Measurements from ENCODE around the gene SMCHD1. TPM values are rescaled to one million over a fixed set of nuclear protein-coding genes. Genes with fewer than 3 reads are reported as not detected.
"Not testable (repeated sequence)": the region's sequence is repeated elsewhere in the genome, so short reads cannot be mapped to it uniquely, and the experiment has no call there.

SMCHD1 gene
- total RNA-seq, 1 experiment from 2014 or later, result 31.6 TPM

DNA sequence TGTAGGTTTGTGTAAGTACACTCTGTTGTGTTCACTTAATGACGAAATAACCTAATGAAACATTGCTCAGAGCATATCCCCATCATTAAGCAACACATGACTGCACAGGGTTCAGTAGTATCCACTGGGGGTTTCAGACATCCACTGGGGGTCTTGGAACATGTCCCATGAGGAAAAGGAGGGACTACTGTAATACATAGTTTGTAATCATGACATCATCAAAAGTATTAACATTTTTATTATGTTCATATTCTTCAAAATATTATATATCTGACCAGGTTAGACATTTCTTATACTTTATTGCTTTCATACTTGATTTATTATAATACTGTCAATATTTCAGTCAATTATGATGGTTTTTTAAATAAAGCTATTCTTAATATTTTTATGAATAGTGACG lies 136.9 kb downstream of the SMCHD1 start:
- in situ Hi-C loops (cut with HindIII; ENCODE audit: low pct_unique_long_range_greater_than_20kb, low sequenced_read_pairs), result no loop called here
- no peak for DNase-seq (ENCODE audit: low read depth)

DNA sequence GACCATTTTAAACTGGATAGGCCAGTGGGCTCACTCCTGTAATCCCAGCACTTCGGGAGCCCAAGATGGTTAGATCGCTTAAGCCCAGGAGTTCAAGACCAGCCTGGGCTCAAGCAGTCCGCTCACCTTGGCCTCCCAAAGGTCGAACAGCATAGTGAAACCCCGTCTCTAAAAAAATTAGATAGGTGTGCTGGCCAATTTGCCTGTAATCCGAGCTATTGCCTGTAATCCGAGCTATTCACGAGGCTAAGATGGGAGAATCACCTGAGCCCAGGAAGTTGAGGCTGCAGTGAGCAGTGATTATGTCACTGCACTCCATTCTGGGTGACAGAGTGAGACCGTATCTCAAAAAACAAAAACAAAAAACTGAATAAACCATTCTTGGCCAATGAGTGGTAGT lies 138.6 kb downstream of the SMCHD1 start:
- in situ Hi-C loops (cut with HindIII; ENCODE audit: low pct_unique_long_range_greater_than_20kb, low sequenced_read_pairs), result no loop called here
- DNase-seq (ENCODE audit: low read depth), result no peak

DNA sequence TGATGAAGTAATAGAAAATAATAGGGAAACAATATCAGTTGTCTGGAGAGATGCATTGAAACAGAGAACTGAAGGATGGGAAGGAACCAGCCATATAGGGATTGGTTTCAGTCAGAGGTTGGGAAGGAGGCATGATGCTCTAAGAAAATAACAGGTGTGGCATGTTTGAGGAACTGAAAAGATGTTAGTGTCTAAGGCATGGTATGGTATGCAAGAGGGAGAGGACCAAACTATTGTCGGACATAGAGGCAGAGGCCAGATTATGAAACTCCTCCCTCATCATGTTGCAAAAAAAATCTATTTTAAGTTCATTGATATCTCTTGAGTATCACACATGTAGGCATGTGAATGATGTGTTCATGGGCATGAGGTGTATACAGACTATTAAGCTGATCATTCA lies 142.4 kb downstream of the SMCHD1 start:
- in situ Hi-C loops (cut with HindIII; ENCODE audit: low pct_unique_long_range_greater_than_20kb, low sequenced_read_pairs), result no loop called here
- DNase-seq (ENCODE audit: low read depth), result no peak

- no peak for DNase-seq (ENCODE audit: low read depth)
- in situ Hi-C loops (cut with HindIII; ENCODE audit: low pct_unique_long_range_greater_than_20kb, low sequenced_read_pairs), result no loop called here
These were observed 143.8 kb downstream of the SMCHD1 start for GRCh38 chr18:2799369-2799768.

DNA sequence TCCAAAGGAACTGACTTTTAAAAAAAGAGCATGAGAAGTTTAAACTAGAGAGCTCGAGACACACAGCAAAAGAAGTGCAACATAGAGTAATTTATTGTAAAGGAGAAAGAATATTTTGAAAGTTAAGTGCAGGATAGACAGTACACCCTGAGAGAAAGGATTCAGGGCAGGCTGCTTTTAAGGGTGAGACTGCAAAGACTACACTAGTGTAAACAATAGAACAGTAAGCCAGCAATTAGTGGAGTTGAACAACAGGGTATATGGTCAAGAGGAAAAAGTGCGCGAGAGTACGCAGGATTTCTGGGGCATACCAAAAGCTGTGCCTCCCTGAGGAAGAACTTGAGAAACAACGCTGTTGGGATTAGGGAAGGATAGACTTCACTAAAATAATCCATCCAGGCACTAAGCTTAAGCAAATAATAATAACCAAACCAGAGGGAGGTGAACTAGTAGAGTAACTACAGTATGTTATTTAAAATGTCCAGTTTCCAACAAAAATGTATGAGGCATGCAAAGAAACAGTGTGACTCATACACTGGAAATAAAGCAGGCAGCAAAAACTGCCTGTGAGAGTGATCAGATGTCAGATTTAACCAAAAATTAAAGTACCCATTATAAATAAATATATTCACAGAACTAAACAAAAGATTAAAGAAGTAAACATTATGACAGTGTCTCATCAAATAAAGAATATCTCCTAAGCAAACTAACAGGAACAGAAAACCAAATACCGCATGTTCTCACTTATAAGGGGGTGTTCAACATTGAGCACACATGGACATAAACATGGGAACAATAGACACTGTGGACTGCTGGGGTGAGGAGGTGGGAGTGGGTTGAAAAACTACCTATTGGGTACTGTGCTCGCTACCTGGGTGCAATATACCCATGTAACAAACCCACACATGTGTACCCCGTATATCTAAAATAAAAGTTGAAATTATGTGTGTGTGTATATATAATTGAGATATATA lies 150.7 kb downstream of the SMCHD1 start:
- in situ Hi-C loops (cut with HindIII; ENCODE audit: low pct_unique_long_range_greater_than_20kb, low sequenced_read_pairs), result no loop called here

GRCh38 chr18:2808640-2809039 lies 153.1 kb downstream of the SMCHD1 start:
- DNase-seq (ENCODE audit: low read depth); in situ Hi-C loops (cut with HindIII; ENCODE audit: low pct_unique_long_range_greater_than_20kb, low sequenced_read_pairs): not testable (repeated sequence)

More for the DNA sequence above, 150.7 kb downstream of the SMCHD1 start:
- no peak for DNase-seq (ENCODE audit: low read depth)

- DNase-seq (ENCODE audit: low read depth); in situ Hi-C loops (cut with HindIII; ENCODE audit: low pct_unique_long_range_greater_than_20kb, low sequenced_read_pairs): not testable (repeated sequence)
These were observed 154.2 kb downstream of the SMCHD1 start for GRCh38 chr18:2809666-2810183.

- no peak for DNase-seq (ENCODE audit: low read depth)
- in situ Hi-C loops (cut with HindIII; ENCODE audit: low pct_unique_long_range_greater_than_20kb, low sequenced_read_pairs), result no loop called here
These were observed 155.9 kb downstream of the SMCHD1 start for GRCh38 chr18:2811416-2811815.

DNA sequence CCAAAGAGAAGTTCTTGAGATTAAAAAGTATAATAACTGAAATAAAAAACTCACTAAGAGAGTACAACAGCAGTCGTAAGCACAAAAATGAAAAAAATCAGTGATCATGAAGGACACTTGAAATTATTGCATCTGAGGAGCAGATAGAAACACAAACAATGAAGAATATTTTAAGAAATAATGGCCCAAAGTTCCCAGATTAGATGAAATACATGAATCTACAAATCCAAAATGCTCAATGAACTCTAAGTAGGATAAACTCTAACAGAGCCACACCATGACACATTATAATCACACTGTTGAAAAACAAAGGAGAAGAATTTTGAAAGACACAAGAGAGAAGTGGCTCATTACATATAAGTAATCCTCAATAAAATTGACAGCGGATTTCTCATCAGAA lies 159.4 kb downstream of the SMCHD1 start:
- no peak for DNase-seq (ENCODE audit: low read depth)
- in situ Hi-C loops (cut with HindIII; ENCODE audit: low pct_unique_long_range_greater_than_20kb, low sequenced_read_pairs), result no loop called here

GRCh38 chr18:2818281-2818680 lies 162.8 kb downstream of the SMCHD1 start:
- in situ Hi-C loops (cut with HindIII; ENCODE audit: low pct_unique_long_range_greater_than_20kb, low sequenced_read_pairs), result no loop called here
- DNase-seq (ENCODE audit: low read depth), result no peak

DNA sequence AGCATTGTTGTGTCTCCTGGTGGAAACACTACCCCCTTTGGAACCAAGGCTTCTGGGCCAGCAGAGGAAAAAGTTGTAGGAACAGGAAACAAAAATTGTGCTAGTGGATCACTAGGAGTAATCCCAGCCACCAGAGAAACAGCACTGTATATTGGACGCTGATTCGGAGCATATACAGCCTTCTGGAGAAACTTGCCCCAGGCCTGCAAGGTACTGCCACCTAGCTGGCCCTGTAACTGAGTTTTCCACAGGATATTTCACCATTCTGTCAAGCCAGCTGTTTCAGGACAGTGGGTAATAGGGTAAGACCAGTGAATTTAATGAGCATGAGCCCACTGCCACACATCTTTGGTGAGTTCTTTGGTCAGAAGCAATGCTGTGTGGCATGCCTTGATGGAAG lies 166.2 kb downstream of the SMCHD1 start:
- in situ Hi-C loops (cut with HindIII; ENCODE audit: low pct_unique_long_range_greater_than_20kb, low sequenced_read_pairs), result no loop called here
- DNase-seq (ENCODE audit: low read depth), result no peak

GRCh38 chr18:2822213-2822921 lies 166.8 kb downstream of the SMCHD1 start:
- in situ Hi-C loops (cut with HindIII; ENCODE audit: low pct_unique_long_range_greater_than_20kb, low sequenced_read_pairs), result no loop called here

GRCh38 chr18:2823202-2823601 lies 167.7 kb downstream of the SMCHD1 start:
- DNase-seq (ENCODE audit: low read depth), result no peak
- in situ Hi-C loops (cut with HindIII; ENCODE audit: low pct_unique_long_range_greater_than_20kb, low sequenced_read_pairs), result no loop called here

More at GRCh38 chr18:2822213-2822921, 166.8 kb downstream of the SMCHD1 start:
- no peak for DNase-seq (ENCODE audit: low read depth)

GRCh38 chr18:2823966-2824365 lies 168.4 kb downstream of the SMCHD1 start:
- in situ Hi-C loops (cut with HindIII; ENCODE audit: low pct_unique_long_range_greater_than_20kb, low sequenced_read_pairs), result no loop called here
- no peak for DNase-seq (ENCODE audit: low read depth)

DNA sequence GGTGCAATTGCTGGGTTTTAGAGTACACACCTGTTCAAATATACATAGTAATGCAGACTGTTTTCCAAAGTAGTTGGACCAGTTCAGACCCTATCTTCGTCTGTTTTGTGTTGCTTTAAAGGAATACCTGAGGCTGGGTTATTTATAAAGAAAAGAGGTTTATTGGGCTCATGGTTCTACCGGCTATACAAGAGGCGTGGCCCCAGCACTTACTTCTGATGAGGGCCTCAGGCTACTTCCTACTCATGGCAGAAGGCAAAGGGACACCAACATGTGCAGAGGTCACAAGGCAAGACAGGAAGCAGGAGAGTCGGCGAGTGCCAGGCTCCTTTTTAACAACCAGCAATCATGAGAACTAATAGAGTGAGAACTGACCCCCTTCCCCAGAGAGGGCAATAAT lies 169.3 kb downstream of the SMCHD1 start:
- in situ Hi-C loops (cut with HindIII; ENCODE audit: low pct_unique_long_range_greater_than_20kb, low sequenced_read_pairs), result no loop called here
- no peak for DNase-seq (ENCODE audit: low read depth)

GRCh38 chr18:2825613-2826175 lies 170.2 kb downstream of the SMCHD1 start:
- in situ Hi-C loops (cut with HindIII; ENCODE audit: low pct_unique_long_range_greater_than_20kb, low sequenced_read_pairs), result no loop called here
- DNase-seq (ENCODE audit: low read depth), result no peak

DNA sequence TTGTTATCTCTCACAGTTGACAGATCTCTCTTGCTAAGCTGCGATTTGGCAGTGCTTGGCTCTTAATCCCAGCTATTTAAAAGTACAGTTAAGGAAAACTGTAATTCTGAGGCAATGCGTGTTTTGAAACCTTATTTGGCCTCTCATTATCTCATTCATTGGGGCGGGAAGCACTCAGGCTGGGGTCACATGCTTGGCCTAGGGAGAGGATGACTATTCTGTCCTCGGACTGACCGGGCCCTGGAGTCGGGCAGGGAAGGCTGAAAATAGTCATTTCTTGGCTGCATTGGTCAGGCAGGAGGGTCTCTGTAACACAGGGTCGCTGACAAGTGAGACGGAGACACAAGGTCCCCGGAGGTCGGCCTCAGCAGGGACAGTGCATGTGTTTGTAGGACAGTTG lies 171.1 kb downstream of the SMCHD1 start:
- no peak for DNase-seq (ENCODE audit: low read depth)
- in situ Hi-C loops (cut with HindIII; ENCODE audit: low pct_unique_long_range_greater_than_20kb, low sequenced_read_pairs), result no loop called here

DNA sequence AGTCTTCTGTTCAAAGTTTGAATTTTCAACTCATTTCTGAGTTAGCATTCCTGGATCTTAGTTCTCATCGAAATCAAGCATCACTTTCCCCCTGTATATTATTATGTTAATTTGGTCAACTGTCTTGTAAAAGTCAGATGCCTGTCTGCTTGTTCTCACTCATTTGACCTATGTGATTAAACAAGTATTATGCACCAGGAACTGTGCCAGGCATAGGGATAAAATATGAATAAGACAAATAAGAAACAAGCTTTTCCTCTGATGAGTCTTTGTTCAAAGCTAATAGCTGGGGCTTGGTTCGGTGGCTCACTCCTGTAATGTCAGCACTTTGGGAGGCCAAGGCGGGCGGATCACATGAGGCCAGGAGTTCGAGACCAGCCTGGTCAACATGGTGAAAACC lies 171.5 kb downstream of the SMCHD1 start:
- no peak for DNase-seq (ENCODE audit: low read depth)
- in situ Hi-C loops (cut with HindIII; ENCODE audit: low pct_unique_long_range_greater_than_20kb, low sequenced_read_pairs), result no loop called here

DNA sequence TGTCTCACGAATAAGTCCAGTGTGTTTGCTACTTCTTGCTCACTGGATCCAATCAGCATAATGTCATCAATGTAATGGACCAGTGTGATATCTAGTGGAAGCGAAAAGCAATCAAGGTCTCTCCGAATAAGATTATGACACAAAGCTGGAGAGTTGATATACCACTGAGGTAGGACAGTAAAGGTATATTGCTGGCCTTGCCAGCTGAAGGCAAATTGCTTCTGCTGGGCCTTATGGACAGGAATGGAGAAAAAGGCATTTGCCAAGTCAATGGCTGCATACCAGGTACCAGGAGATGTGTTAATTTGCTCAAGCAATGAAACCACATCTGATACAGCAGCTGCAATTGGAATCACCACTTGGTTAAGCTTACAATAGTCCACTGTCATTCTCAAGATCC lies 180.6 kb downstream of the SMCHD1 start:
- in situ Hi-C loops (cut with HindIII; ENCODE audit: low pct_unique_long_range_greater_than_20kb, low sequenced_read_pairs); DNase-seq (ENCODE audit: low read depth): not testable (repeated sequence)
